ENCODE results near the gene CKMT2.

Gene CKMT2

GRCh38 chr5:81228084-81228483 is 5.0 kb upstream of the CKMT2 start:
- no peak overlapping the region for H3K4me3 ChIP-seq (replicated peaks; ENCODE audit: low read depth, low read length)
- H3K27me3 ChIP-seq (replicated peaks; ENCODE audit: control insufficient read depth, insufficient read depth, low read length): no peaks in the 10 kb centered on the region
- no peak for DNase-seq (ENCODE audit: extremely low read depth, insufficient read length)
- H3K36me3 ChIP-seq (ENCODE audit: control insufficient read depth, insufficient read depth, low read length): no peaks in the 10 kb centered on the region
- TF ChIP-seq, protein P1, sequence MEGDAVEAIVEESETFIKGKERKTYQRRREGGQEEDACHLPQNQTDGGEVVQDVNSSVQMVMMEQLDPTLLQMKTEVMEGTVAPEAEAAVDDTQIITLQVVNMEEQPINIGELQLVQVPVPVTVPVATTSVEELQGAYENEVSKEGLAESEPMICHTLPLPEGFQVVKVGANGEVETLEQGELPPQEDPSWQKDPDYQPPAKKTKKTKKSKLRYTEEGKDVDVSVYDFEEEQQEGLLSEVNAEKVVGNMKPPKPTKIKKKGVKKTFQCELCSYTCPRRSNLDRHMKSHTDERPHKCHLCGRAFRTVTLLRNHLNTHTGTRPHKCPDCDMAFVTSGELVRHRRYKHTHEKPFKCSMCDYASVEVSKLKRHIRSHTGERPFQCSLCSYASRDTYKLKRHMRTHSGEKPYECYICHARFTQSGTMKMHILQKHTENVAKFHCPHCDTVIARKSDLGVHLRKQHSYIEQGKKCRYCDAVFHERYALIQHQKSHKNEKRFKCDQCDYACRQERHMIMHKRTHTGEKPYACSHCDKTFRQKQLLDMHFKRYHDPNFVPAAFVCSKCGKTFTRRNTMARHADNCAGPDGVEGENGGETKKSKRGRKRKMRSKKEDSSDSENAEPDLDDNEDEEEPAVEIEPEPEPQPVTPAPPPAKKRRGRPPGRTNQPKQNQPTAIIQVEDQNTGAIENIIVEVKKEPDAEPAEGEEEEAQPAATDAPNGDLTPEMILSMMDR (IDR thresholded peaks at IDR 0.05; ENCODE audit: insufficient read depth, low read length, poor library complexity, severe bottlenecking): no peak

GRCh38 chr5:81230416-81230815 is 2.7 kb upstream of the CKMT2 start:
- Histone ChIP-seq H3K27me3 (replicated peaks; ENCODE audit: control insufficient read depth, insufficient read depth, low read length) (no peaks in the 10 kb centered on the region), H3K36me3 (ENCODE audit: control insufficient read depth, insufficient read depth, low read length) (no peaks in the 10 kb centered on the region), H3K4me3 (replicated peaks; ENCODE audit: low read depth, low read length) (no peak overlapping the region)
- TF ChIP-seq, protein P1 (IDR thresholded peaks at IDR 0.05; ENCODE audit: insufficient read depth, low read length, poor library complexity, severe bottlenecking): no peak
- DNase-seq (ENCODE audit: extremely low read depth, insufficient read length): no peak

DNA sequence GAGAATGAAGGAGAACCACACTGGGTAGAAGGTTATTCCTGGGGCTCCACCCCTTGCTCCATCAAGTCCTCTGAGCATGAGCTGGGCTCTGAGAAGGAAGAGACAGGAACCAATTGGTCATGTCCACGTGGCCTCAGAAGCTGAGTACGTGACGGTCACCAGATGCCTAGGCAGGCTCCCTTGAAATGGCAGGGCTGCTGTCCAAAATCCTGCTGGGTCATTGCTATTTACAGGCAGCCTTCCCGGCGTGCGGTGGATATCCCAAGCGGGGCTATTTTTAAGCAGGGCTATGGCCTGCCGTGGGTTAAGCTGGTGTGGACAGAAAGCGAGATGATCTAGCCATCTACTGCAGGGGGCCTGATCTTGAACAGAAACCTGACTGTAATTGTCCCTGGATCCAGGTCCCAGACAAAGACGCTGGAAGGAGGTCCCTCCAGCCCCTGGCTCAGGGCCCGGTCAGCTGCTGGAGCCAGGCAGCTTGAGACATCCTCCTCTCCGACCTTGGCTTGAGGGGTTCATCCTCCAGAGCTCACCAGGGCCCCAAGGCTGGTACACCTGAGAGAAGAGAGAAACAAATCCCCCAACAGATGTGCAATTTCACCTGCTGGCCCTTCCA is 550 bp upstream of the CKMT2 start:
- Histone ChIP-seq H3K4me3 (replicated peaks; ENCODE audit: low read depth, low read length) (no peak overlapping the region), H3K36me3 (ENCODE audit: control insufficient read depth, insufficient read depth, low read length) (no peaks in the 10 kb centered on the region), H3K27me3 (replicated peaks; ENCODE audit: control insufficient read depth, insufficient read depth, low read length) (no peaks in the 10 kb centered on the region)
- no peak for DNase-seq (ENCODE audit: extremely low read depth, insufficient read length)
- TF ChIP-seq, protein P1 (IDR thresholded peaks at IDR 0.05; ENCODE audit: insufficient read depth, low read length, poor library complexity, severe bottlenecking): no peak

DNA sequence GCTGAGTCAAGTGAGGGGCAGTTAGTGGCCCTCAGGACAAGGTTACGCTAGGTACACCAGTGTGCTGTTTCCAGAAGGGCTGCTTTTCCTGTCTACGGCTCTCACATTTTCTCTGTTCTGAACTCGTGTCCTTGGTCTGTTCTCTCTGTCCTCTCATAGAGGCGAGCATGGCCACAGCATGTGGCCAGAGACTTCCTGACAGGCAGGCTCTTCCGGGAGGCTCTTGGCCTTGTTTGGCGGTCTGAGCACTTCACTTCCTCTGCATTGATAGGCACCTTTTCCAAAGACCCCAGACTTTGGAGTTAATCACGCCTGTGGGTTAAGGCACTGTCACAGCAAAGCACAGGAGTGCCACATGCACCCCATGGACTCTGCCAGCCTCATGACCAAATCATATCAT is 1.2 kb downstream of the CKMT2 start:
- TF ChIP-seq, protein P1 (IDR thresholded peaks at IDR 0.05; ENCODE audit: insufficient read depth, low read length, poor library complexity, severe bottlenecking): no peak
- Histone ChIP-seq H3K27me3 (replicated peaks; ENCODE audit: control insufficient read depth, insufficient read depth, low read length) (no peaks in the 10 kb centered on the region), H3K36me3 (ENCODE audit: control insufficient read depth, insufficient read depth, low read length) (no peaks in the 10 kb centered on the region), H3K4me3 (replicated peaks; ENCODE audit: low read depth, low read length) (no peak overlapping the region)
- no peak for DNase-seq (ENCODE audit: extremely low read depth, insufficient read length)

DNA sequence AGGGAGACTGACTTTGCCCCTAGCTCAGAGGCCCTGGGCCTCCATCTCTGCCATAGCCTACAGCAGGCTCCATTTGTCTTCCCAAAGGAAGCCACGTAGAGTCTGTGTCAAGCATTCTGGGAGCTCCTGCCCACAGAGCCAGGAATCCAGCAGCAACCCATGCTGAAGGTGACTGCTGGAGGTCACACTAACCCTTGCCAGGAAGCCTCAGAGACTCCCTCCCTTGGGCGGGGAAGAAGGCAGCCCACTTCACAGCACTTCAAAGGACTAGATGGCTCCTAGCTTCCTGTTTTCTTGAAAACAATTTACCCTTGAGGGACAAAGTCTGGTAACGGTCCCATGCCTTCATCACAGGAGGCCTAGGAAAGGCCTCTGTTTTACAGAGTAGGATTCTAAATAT is 1.7 kb downstream of the CKMT2 start:
- TF ChIP-seq, protein P1 (IDR thresholded peaks at IDR 0.05; ENCODE audit: insufficient read depth, low read length, poor library complexity, severe bottlenecking): no peak
- Histone ChIP-seq H3K4me3 (replicated peaks; ENCODE audit: low read depth, low read length) (no peak overlapping the region), H3K27me3 (replicated peaks; ENCODE audit: control insufficient read depth, insufficient read depth, low read length) (no peaks in the 10 kb centered on the region), H3K36me3 (ENCODE audit: control insufficient read depth, insufficient read depth, low read length) (no peaks in the 10 kb centered on the region)
- no peak for DNase-seq (ENCODE audit: extremely low read depth, insufficient read length)

Measured in GM06990 (cell line).